ENCODE results near the gene VPS29. TPM values are rescaled to one million over a fixed set of nuclear protein-coding genes. Genes with fewer than 3 reads are reported as not detected.
"Not testable (repeated sequence)": the region's sequence is repeated elsewhere in the genome, so short reads cannot be mapped to it uniquely, and the experiment has no call there.

VPS29 gene
- 101 and 106 TPM in 2 replicates for total RNA-seq

- peak within 1 kb of the TSS; percentile 99 for H3K27ac Mint-ChIP-seq
- peaks cover 7% of the 10 kb centered on the region for H3K9me3 Mint-ChIP-seq
- H3K4me3 Mint-ChIP-seq, result peak within 1 kb of the TSS; percentile 99
- peaks cover 2% of the 10 kb centered on the region for H3K27me3 Mint-ChIP-seq
- intact Hi-C loops (cut with micrococcal nuclease), result loop anchor here (1.0 to 5.0 kb wide), 6 partner anchors 34 to 275 kb away; partner anchors contain the start of genes ANAPC7, ARPC3, ATP2A2 and FAM216A
- peaks cover 27% of the 10 kb centered on the region for H3K36me3 Mint-ChIP-seq (ENCODE audit: low read depth)
- peak; percentile 100 for DNase-seq
- peaks cover 27% of the 10 kb centered on the region for H3K4me1 Mint-ChIP-seq
Measured at GRCh38 chr12:110501752-110502738, at the start of gene VPS29, which contains the start of gene RAD9B. TSS of gene VPS29 (minus strand) at chr12:110502111. CDS start at chr12:110502051, 60 bp downstream. TSS of gene RAD9B (plus strand) at chr12:110502331. CDS start at chr12:110502338, 7 bp downstream.

GRCh38 chr12:110550981-110551380 is 49.1 kb upstream of the VPS29 start:
- Mint-ChIP-seq H3K9me3 (no peaks in the 10 kb centered on the region), H3K4me3 (no peak overlapping the region), H3K36me3 (ENCODE audit: low read depth) (peaks cover 40% of the 10 kb centered on the region), H3K4me1 (peaks cover 39% of the 10 kb centered on the region), H3K27ac (no peak overlapping the region), H3K27me3 (no peaks in the 10 kb centered on the region)
- no peak for DNase-seq
- intact Hi-C loops (cut with micrococcal nuclease), result loop anchor here (5.0 kb wide), 1 partner anchor 39 kb away; no protein-coding TSS in a partner anchor

DNA sequence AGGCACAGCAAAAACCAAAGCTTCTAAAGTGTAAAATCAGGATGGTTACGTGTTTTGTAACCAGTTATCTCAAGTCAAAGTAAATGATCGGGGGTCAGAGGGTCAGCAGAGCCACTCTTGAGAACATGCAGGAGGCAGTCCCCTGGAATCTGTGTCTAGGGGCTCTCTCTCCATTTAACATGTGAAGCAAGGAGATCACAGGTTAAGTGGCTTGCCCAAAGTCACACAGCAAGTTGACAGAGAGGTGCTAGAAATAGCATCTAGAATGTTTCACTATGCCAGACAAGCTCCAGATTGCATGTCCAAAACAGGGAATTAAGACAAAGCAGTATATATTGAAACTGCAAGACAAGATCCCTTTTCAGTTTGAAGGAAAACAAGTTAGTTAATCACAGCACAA is 47.8 kb upstream of the VPS29 start:
- Mint-ChIP-seq H3K27me3 (no peaks in the 10 kb centered on the region), H3K27ac (peak overlapping the region; percentile 55), H3K9me3 (no peaks in the 10 kb centered on the region), H3K36me3 (ENCODE audit: low read depth) (peaks cover 47% of the 10 kb centered on the region), H3K4me1 (peaks cover 32% of the 10 kb centered on the region), H3K4me3 (no peak overlapping the region)
- intact Hi-C loops (cut with micrococcal nuclease), result loop anchor here (5.0 kb wide), 1 partner anchor 37 kb away; no protein-coding TSS in a partner anchor
- DNase-seq, result no peak

- Mint-ChIP-seq H3K4me1 (peaks cover 31% of the 10 kb centered on the region), H3K36me3 (ENCODE audit: low read depth) (peaks cover 49% of the 10 kb centered on the region), H3K27ac (peak overlapping the region; percentile 56), H3K4me3 (no peak overlapping the region), H3K9me3 (no peaks in the 10 kb centered on the region), H3K27me3 (no peaks in the 10 kb centered on the region)
- intact Hi-C loops (cut with micrococcal nuclease), result no loop called here
- DNase-seq, result no peak
Measured at GRCh38 chr12:110548678-110549077, 46.8 kb upstream of the VPS29 start.

DNA sequence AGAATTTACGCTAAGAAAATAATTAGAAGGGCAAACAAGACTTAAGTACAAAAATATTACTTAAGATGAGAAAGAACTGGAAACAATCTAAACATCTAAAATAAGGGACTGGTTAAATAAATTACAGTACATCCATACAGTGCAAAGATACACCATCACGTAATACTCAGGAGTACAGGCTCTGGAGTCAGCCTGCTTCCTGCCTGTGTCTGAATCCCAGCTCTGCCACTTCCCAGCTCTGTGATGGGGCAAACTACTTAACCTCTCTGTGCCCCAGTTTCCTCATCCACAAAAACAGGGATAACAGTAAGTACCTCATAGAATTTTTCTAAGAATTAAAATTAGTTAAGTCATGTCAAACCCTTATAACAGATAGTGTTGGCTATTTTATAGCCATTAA is 45.2 kb upstream of the VPS29 start:
- no peak for DNase-seq
- no peak overlapping the region for H3K4me3 Mint-ChIP-seq
- peaks cover 59% of the 10 kb centered on the region for H3K36me3 Mint-ChIP-seq (ENCODE audit: low read depth)
- intact Hi-C loops (cut with micrococcal nuclease), result no loop called here
- no peaks in the 10 kb centered on the region for H3K27me3 Mint-ChIP-seq
- H3K9me3 Mint-ChIP-seq, result no peaks in the 10 kb centered on the region
- H3K4me1 Mint-ChIP-seq, result peaks cover 39% of the 10 kb centered on the region
- H3K27ac Mint-ChIP-seq, result peak overlapping the region; percentile 22

DNA sequence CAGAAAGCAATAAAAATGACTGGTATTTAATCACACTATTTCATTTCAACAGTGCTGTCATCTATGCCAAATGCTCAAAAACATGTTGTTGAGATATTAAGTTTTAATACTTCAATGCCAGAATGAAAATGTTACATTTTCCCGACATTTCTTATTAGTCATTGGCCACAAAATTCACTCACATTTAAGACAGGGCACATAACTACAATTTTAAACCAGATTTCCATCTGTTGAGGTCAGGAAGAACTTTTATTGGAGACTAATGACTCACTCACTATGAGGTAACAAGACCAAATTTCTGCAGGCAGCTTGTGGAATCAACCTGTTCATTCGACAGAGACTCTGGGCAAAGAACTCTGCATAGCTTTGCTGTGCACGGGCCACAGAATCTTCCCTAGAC is 44.4 kb upstream of the VPS29 start:
- Mint-ChIP-seq H3K27ac (peak overlapping the region; percentile 22), H3K4me1 (peaks cover 37% of the 10 kb centered on the region), H3K27me3 (no peaks in the 10 kb centered on the region), H3K4me3 (no peak overlapping the region), H3K36me3 (ENCODE audit: low read depth) (peaks cover 56% of the 10 kb centered on the region), H3K9me3 (no peaks in the 10 kb centered on the region)
- intact Hi-C loops (cut with micrococcal nuclease), result no loop called here
- DNase-seq, result no peak

- Mint-ChIP-seq H3K9me3 (no peaks in the 10 kb centered on the region), H3K36me3 (ENCODE audit: low read depth) (peaks cover 53% of the 10 kb centered on the region), H3K27ac (peak overlapping the region; percentile 38), H3K4me3 (no peak overlapping the region), H3K4me1 (peaks cover 37% of the 10 kb centered on the region), H3K27me3 (no peaks in the 10 kb centered on the region)
- intact Hi-C loops (cut with micrococcal nuclease), result no loop called here
- DNase-seq, result no peak
Measured at GRCh38 chr12:110545812-110546211, 43.9 kb upstream of the VPS29 start.

GRCh38 chr12:110545259-110545658 is 43.3 kb upstream of the VPS29 start:
- peaks cover 37% of the 10 kb centered on the region for H3K4me1 Mint-ChIP-seq
- peaks cover 48% of the 10 kb centered on the region for H3K36me3 Mint-ChIP-seq (ENCODE audit: low read depth)
- intact Hi-C loops (cut with micrococcal nuclease); DNase-seq; H3K9me3 Mint-ChIP-seq; H3K27me3 Mint-ChIP-seq; H3K4me3 Mint-ChIP-seq: not testable (repeated sequence)
- peak overlapping the region; percentile 37 for H3K27ac Mint-ChIP-seq

DNA sequence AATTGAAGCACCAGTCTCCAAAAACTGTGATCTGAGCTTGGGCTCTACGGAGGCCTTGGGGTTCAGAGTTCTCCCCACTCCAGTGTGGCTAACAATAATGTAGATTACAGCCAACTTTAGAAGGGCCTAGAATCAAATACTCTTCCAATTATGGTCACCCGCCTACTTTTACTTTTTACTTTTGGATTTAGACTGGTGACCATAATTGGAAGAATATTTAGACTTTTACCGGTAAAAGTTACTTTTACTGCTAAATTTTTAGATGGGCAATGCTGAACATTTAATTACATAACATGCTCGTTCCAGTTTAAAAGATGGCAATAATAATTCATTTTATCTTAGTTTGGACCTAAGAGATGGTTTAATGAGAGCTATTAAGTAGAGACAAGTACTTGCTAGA is 42.1 kb upstream of the VPS29 start:
- intact Hi-C loops (cut with micrococcal nuclease), result no loop called here
- Mint-ChIP-seq H3K27me3 (no peaks in the 10 kb centered on the region), H3K36me3 (ENCODE audit: low read depth) (peaks cover 51% of the 10 kb centered on the region), H3K27ac (peak overlapping the region; percentile 67), H3K4me1 (peaks cover 37% of the 10 kb centered on the region), H3K4me3 (no peak overlapping the region), H3K9me3 (no peaks in the 10 kb centered on the region)
- DNase-seq, result no peak

- Mint-ChIP-seq H3K27ac (peak overlapping the region; percentile 72), H3K36me3 (ENCODE audit: low read depth) (peaks cover 51% of the 10 kb centered on the region), H3K4me3 (no peak overlapping the region), H3K4me1 (peaks cover 36% of the 10 kb centered on the region), H3K9me3 (no peaks in the 10 kb centered on the region), H3K27me3 (no peaks in the 10 kb centered on the region)
- intact Hi-C loops (cut with micrococcal nuclease), result no loop called here
- no peak for DNase-seq
Measured at GRCh38 chr12:110543252-110543959, 41.5 kb upstream of the VPS29 start.

DNA sequence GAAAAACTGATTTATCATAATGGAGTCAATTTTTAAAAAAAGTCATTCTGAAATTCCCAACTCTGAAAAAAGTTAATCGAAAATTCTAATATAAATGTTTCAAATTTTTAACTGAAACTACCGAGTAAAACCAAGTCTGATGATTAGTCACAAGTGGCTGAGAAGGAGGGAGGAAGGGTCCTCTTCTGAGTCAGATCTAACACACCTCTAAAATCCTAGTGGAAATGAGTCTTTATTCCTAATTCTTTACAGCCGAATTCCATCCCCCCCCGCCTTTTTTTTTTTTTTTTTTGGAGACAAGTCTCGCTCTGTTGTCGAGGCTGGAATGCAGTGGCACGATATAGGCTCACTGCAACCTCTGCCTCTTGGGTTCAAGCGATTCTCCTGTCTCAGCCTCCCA is 38.1 kb upstream of the VPS29 start:
- Mint-ChIP-seq H3K36me3 (ENCODE audit: low read depth) (peaks cover 52% of the 10 kb centered on the region), H3K27ac (no peak overlapping the region), H3K9me3 (no peaks in the 10 kb centered on the region), H3K27me3 (no peaks in the 10 kb centered on the region), H3K4me3 (no peak overlapping the region), H3K4me1 (peaks cover 32% of the 10 kb centered on the region)
- intact Hi-C loops (cut with micrococcal nuclease), result no loop called here
- DNase-seq, result no peak

DNA sequence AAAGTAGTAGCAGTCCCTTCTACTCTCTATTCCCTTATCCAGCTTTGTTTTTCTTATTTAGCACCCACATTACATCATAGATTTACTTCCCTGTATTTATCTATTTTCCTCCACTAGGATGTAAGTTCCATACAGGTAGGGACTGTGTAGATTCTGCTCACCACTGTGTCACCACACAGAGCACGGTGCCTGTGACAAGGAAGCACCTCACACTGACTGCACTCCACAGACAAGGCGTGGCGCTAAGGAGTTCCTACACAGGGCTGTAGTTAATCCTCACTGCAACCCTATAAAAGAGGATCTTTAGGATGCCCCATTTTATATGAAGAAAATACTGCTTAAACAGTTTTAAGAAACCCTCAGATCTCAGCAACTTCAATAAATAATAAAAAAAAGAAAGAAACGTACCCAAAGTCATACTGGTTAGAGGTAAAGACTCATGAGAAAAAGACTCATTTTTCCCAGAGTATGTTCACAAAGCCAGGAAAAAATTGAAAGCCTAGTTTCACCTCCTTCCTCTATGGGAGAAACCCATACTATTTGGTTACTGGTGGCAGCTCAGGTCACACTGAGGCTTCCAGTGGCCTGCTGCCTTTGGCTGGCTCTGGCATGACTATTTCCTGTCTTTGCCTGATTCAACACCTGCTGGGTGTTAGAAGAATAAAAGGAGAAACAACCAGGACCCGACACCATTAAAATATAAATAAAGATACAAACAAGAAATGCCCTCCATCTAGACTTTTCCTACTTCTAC is 37.1 kb upstream of the VPS29 start:
- DNase-seq, result no peak
- Mint-ChIP-seq H3K27me3 (no peaks in the 10 kb centered on the region), H3K9me3 (no peaks in the 10 kb centered on the region), H3K4me3 (no peak overlapping the region), H3K27ac (peak overlapping the region; percentile 5), H3K36me3 (ENCODE audit: low read depth) (peaks cover 56% of the 10 kb centered on the region), H3K4me1 (peaks cover 34% of the 10 kb centered on the region)
- intact Hi-C loops (cut with micrococcal nuclease), result no loop called here

DNA sequence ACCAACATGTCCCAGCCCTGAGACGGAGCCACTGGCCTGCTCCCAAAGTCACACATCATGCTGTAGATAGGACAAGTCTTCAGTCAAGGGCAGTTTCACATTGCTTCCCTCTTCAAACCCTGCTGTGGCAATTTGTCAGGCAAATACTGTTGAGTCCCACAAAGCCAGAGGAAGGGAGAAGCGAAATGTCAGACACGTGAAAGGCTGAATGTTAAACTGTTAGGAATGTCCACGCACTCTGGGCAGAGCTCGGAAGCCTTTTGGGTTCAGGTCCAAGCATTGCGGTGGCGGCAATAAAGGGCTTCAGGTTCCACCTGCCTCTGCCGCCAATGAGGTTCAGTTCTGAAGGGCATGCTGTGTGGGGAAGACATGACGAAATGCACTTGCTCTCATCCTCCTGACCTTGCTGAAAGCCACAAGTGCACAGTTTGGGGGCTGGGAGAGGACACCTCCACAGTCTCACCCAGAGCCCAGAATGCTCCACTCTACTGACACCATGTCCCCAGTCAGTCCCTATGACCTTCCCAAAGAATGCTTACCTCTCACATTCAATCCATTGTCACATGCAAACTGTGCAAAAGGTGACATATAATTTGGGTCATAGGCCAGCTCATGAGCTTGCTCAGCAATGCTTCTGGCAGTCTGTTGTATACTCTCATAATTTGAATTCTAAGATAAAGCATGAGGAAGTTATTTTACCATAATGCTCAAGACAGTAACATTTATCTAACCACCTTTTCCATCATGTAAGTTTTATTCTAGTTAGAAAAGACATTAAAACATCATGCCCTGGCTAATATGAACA is 35.9 kb upstream of the VPS29 start:
- intact Hi-C loops (cut with micrococcal nuclease), result no loop called here
- H3K27ac Mint-ChIP-seq, result no peak overlapping the region

More for the DNA sequence above, 35.9 kb upstream of the VPS29 start:
- Mint-ChIP-seq H3K4me1 (peaks cover 28% of the 10 kb centered on the region), H3K4me3 (no peak overlapping the region), H3K36me3 (ENCODE audit: low read depth) (peaks cover 53% of the 10 kb centered on the region), H3K9me3 (no peaks in the 10 kb centered on the region), H3K27me3 (no peaks in the 10 kb centered on the region)
- no peak for DNase-seq

All from activated CD4-positive, alpha-beta T cell treated with anti-CD3 and anti-CD28 coated beads, Interleukin-2, amount 10 ng/mL, durations not matched to agents 24 days and 14 days (primary cell).